RWPE2 (cell line): ENCODE results near the gene UBE2B.

Source experiments
- ATAC-seq: fragments of 200-7000 bp; cut with Tn5 transposase; 3 replicates; pipeline ENCODE4 v1.9.1; 2021; ENCODE audit warnings: low read depth
- DNase-seq: peaks from one replicate; pipeline ENCODE4 v3.0.0-alpha.2; 2020; ENCODE audit warnings: low spot score
- H3K27ac ChIP-seq: fragments of 450-650 bp; 2 replicates; pipeline ENCODE4 v1.5.1; 2017; ENCODE audit warnings: mild to moderate bottlenecking; ENCODE audit not compliant: poor library complexity, severe bottlenecking
- H3K27me3 ChIP-seq: fragments of 250-450 bp; sonication (Bioruptor Pico); 2 replicates; pipeline ENCODE4 v1.5.1; 2021; ENCODE audit warnings: mild to moderate bottlenecking, moderate library complexity; ENCODE audit not compliant: insufficient read depth, poor library complexity, severe bottlenecking
- H3K36me3 ChIP-seq: fragments of 250-450 bp; sonication (Bioruptor Pico); 2 replicates; pipeline ENCODE4 v1.5.1; 2020; ENCODE audit warnings: low read depth, mild to moderate bottlenecking, moderate library complexity
- H3K4me1 ChIP-seq: fragments of 250-450 bp; sonication (Bioruptor Pico); 2 replicates; pipeline ENCODE4 v1.5.1; 2021; ENCODE audit warnings: mild to moderate bottlenecking, moderate library complexity; ENCODE audit not compliant: insufficient read depth, poor library complexity, severe bottlenecking
- H3K4me3 ChIP-seq: fragments of 250-450 bp; sonication (Bioruptor Pico); 2 replicates; pipeline ENCODE4 v1.5.1; 2021; ENCODE audit warnings: mild to moderate bottlenecking, moderate library complexity; ENCODE audit not compliant: severe bottlenecking
- H3K9me3 ChIP-seq: fragments of 250-450 bp; sonication (Bioruptor Pico); 2 replicates; pipeline ENCODE4 v1.5.1; 2021; ENCODE audit warnings: mild to moderate bottlenecking, moderate library complexity; ENCODE audit not compliant: severe bottlenecking
- TF ChIP-seq, protein P1 (sequence below): fragments of 450-650 bp; IDR thresholded peaks from one replicate; pipeline ENCODE4 v1.5.1; 2017; ENCODE audit warnings: mild to moderate bottlenecking, moderate library complexity; ENCODE audit not compliant: poor library complexity, severe bottlenecking

Gene UBE2B

DNA sequence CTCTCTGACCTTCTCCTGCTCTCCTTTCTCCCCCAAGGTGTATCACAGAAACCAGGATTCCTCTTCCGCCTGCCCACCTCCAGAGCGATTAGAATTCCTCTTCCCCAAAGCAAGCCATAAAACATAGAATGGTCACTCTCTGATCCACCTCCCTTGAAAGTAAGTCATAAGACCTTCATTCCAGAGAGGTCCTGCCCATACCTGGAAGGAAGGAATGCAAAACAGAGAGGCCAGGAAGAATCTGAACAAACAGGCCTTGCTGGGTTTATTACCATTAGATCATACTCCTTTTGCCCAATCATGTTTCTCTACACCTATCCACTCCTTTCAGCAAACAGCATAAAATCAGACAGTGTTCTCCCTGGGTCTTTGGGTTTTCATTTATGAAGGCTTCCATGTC is 25.4 kb upstream of the UBE2B start:
- TF ChIP-seq, protein P1, sequence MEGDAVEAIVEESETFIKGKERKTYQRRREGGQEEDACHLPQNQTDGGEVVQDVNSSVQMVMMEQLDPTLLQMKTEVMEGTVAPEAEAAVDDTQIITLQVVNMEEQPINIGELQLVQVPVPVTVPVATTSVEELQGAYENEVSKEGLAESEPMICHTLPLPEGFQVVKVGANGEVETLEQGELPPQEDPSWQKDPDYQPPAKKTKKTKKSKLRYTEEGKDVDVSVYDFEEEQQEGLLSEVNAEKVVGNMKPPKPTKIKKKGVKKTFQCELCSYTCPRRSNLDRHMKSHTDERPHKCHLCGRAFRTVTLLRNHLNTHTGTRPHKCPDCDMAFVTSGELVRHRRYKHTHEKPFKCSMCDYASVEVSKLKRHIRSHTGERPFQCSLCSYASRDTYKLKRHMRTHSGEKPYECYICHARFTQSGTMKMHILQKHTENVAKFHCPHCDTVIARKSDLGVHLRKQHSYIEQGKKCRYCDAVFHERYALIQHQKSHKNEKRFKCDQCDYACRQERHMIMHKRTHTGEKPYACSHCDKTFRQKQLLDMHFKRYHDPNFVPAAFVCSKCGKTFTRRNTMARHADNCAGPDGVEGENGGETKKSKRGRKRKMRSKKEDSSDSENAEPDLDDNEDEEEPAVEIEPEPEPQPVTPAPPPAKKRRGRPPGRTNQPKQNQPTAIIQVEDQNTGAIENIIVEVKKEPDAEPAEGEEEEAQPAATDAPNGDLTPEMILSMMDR, result no peak
- Histone ChIP-seq H3K36me3 (peaks cover 8% of the 10 kb centered on the region; the same call in 1 of the 2 replicates), H3K4me3 (no peak overlapping the region), H3K9me3 (no peaks in the 10 kb centered on the region), H3K27ac (no peak overlapping the region), H3K4me1 (peaks cover 4% of the 10 kb centered on the region), H3K27me3 (no peaks in the 10 kb centered on the region)
- no peak for DNase-seq
- ATAC-seq, result peak; percentile 71; the same call in 2 of the 3 replicates

DNA sequence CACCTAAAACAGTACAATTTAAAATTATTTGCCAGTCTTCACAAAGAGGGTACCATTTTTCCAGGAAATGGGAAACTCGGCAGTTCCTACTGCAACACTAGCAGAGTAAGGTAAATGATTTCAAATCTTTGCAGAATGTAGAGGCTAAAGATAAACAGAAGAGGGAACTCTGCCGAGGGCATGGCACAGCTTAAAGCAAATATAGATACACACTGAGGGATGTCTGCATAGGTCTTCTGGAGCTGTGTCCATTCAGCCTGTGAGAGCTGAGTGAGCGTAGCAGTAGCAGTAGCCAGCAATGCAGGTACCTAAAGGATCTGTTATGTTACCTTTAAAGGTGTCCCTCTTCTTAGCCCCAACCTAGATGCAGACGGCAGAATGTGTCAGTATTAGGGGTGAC is 21.9 kb upstream of the UBE2B start:
- peaks cover 4% of the 10 kb centered on the region for H3K4me1 ChIP-seq
- no peaks in the 10 kb centered on the region for H3K9me3 ChIP-seq
- peaks cover 8% of the 10 kb centered on the region; the same call in 1 of the 2 replicates for H3K36me3 ChIP-seq
- no peak overlapping the region for H3K4me3 ChIP-seq
- H3K27me3 ChIP-seq, result no peaks in the 10 kb centered on the region
- no peak for DNase-seq
- H3K27ac ChIP-seq, result no peak overlapping the region
- TF ChIP-seq, protein P1, result no peak
- no peak for ATAC-seq

DNA sequence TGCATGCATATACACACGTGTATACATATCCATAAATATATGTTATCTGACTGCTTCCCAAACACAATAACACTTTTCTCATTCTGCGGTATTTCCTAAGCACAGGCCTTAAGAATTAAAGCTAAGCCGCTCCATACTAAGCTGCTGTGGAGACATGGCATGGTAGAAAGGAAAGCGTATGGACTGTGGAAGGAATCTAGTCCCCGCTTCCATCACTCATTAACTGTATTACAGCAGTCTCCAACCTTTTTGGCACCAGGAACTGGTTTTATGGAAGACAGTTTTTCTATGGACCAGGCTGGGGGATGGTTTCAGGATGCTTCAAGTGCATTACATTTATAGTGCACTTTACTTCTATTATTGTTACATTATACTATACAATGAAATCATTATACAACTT is 15.7 kb upstream of the UBE2B start:
- Histone ChIP-seq H3K27me3 (no peaks in the 10 kb centered on the region), H3K36me3 (0 out of 2 replicates have a peak, but pooled peaks cover under 1% of the 10 kb centered on the region), H3K9me3 (no peaks in the 10 kb centered on the region), H3K4me1 (no peaks in the 10 kb centered on the region), H3K27ac (no peak overlapping the region), H3K4me3 (no peak overlapping the region)
- DNase-seq (no peak), ATAC-seq (no peak)
- TF ChIP-seq, protein P1, result no peak

DNA sequence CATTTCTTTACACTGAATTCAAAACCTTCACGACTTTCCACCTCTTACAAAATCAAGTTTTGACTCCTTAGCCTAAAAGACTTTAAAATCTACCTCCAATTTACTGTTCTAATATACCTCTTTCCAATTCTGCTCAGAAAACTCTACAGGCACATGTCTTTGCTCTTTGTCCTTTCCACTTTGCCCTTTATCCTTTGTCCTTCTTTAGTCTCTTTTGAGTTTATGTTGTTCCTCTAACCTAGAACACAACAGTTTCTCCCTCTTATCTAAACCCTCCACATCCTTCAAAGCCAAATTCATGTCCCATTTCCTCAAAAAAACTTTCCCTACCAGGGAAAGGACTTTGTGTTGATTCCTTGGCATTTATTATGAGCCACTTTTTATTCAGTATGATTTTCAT is 5.8 kb upstream of the UBE2B start:
- peaks cover 19% of the 10 kb centered on the region for H3K36me3 ChIP-seq
- H3K4me1 ChIP-seq, result peaks cover 22% of the 10 kb centered on the region
- no peak for DNase-seq
- no peak overlapping the region for H3K27ac ChIP-seq
- TF ChIP-seq, protein P1, result no peak
- ATAC-seq, result no peak
- no peaks in the 10 kb centered on the region for H3K27me3 ChIP-seq
- no peaks in the 10 kb centered on the region for H3K9me3 ChIP-seq
- no peak overlapping the region for H3K4me3 ChIP-seq

DNA sequence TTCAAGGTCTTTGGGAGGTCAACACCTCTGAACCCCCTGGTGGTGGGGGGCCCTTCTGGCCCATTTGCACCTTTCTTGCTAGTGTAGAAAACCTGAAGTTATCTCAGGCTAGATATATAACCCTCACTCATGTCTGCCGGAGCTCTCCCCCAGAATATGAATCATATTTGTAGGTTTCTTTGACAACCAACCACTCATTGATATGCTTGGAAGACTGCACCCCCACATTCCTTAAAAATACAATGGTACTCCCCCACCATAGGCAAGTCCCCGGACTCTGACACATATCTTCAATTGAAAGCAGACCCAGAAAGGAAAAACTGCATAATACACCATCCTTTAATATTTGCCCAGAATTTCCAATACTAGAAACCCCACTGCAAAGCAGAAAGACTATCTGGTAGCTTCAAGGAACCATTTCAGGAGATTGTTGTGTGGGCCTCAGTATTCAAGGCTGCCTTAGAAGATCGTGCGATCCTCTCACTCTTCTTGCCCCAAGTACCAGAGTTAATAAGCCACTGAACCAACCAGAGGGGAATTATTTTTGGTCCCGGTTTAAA is 978 bp upstream of the UBE2B start:
- Histone ChIP-seq H3K4me1 (peaks cover 26% of the 10 kb centered on the region), H3K27ac (peak overlapping the region; percentile 75), H3K4me3 (peak overlapping the region; percentile 49), H3K36me3 (peaks cover 37% of the 10 kb centered on the region), H3K9me3 (no peaks in the 10 kb centered on the region), H3K27me3 (no peaks in the 10 kb centered on the region)
- DNase-seq, result no peak
- TF ChIP-seq, protein P1, result no peak
- peak; percentile 2; the same call in 2 of the 3 replicates for ATAC-seq
